Measurements from ENCODE around the gene E2F8.

GRCh38 chr11:19201737-19202605 lies 38.8 kb downstream of the E2F8 start, which contains the start of gene CSRP3:
- TF ChIP-seq ZNF687 (IDR thresholded peaks at IDR 0.05), result no peak
- TF ChIP-seq CTCF (IDR thresholded peaks at IDR 0.05 in 2 of 3, conservative IDR thresholded peaks at IDR 0.05 in 1 of 3; ENCODE audit: control insufficient read depth in 2 of 3, extremely low read depth in 1 of 3, insufficient read depth in 1 of 3, low read depth in 3 of 3, low read length in 3 of 3), result no peak
- TF ChIP-seq POLR2AphosphoS2 (IDR thresholded peaks at IDR 0.05; ENCODE audit: low read depth, low read length), result no peak
- TF ChIP-seq IRF3 (IDR thresholded peaks at IDR 0.05), result no peak
- TF ChIP-seq CEBPB (IDR thresholded peaks at IDR 0.05; ENCODE audit: borderline replicate concordance in 1 of 2, low read depth in 2 of 2, low read length in 2 of 2), result no peak
- TF ChIP-seq RCOR1 (conservative IDR thresholded peaks at IDR 0.05; ENCODE audit: low read depth, low read length), result no peak
- TF ChIP-seq, protein P1, sequence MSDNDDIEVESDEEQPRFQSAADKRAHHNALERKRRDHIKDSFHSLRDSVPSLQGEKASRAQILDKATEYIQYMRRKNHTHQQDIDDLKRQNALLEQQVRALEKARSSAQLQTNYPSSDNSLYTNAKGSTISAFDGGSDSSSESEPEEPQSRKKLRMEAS (IDR thresholded peaks at IDR 0.05; ENCODE audit: low read depth, low read length), result no peak
- no peak for TF ChIP-seq POLR2AphosphoS5 (IDR thresholded peaks at IDR 0.05; ENCODE audit: low read length)
- no peak for TF ChIP-seq BACH1 (IDR thresholded peaks at IDR 0.05; ENCODE audit: borderline replicate concordance)
- TF ChIP-seq CREB1 (IDR thresholded peaks at IDR 0.05; ENCODE audit: low read depth), result no peak
- no peak for TF ChIP-seq FOS (IDR thresholded peaks at IDR 0.05; ENCODE audit: borderline replicate concordance, extremely low read depth, insufficient read length)
- TF ChIP-seq SUZ12 (IDR thresholded peaks at IDR 0.05; ENCODE audit: unreplicated experiment), result no peak
- no peak for TF ChIP-seq NFYB (IDR thresholded peaks at IDR 0.05; ENCODE audit: insufficient read depth, low read depth, low read length)
- TF ChIP-seq NFYA (IDR thresholded peaks at IDR 0.05; ENCODE audit: borderline replicate concordance, low read depth, low read length), result no peak
